Measurements from ENCODE around the gene PYCR2. TPM values are rescaled to one million over a fixed set of nuclear protein-coding genes. Genes with fewer than 3 reads are reported as not detected.

PYCR2 gene
- total RNA-seq, 1 donor from 2014 or later, result 19.5 TPM

GRCh38 chr1:225911191-225912130 is 12.6 kb downstream of the PYCR2 start:
- FAIRE-seq, result no peak
- DNase-seq (ENCODE audit: low read depth), result no peak
- TF ChIP-seq, protein P1, sequence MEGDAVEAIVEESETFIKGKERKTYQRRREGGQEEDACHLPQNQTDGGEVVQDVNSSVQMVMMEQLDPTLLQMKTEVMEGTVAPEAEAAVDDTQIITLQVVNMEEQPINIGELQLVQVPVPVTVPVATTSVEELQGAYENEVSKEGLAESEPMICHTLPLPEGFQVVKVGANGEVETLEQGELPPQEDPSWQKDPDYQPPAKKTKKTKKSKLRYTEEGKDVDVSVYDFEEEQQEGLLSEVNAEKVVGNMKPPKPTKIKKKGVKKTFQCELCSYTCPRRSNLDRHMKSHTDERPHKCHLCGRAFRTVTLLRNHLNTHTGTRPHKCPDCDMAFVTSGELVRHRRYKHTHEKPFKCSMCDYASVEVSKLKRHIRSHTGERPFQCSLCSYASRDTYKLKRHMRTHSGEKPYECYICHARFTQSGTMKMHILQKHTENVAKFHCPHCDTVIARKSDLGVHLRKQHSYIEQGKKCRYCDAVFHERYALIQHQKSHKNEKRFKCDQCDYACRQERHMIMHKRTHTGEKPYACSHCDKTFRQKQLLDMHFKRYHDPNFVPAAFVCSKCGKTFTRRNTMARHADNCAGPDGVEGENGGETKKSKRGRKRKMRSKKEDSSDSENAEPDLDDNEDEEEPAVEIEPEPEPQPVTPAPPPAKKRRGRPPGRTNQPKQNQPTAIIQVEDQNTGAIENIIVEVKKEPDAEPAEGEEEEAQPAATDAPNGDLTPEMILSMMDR (IDR thresholded peaks at IDR 0.05; ENCODE audit: insufficient read depth, low read length, severe bottlenecking), result peak; percentile 91
- Histone ChIP-seq H3K4me3 (ENCODE audit: low read depth, low read length) (no peak overlapping the region), H3K36me3 (ENCODE audit: control insufficient read depth, insufficient read depth, low read length) (no peaks in the 10 kb centered on the region), H3K27me3 (ENCODE audit: control insufficient read depth, insufficient read depth, low read length) (no peaks in the 10 kb centered on the region)

DNA sequence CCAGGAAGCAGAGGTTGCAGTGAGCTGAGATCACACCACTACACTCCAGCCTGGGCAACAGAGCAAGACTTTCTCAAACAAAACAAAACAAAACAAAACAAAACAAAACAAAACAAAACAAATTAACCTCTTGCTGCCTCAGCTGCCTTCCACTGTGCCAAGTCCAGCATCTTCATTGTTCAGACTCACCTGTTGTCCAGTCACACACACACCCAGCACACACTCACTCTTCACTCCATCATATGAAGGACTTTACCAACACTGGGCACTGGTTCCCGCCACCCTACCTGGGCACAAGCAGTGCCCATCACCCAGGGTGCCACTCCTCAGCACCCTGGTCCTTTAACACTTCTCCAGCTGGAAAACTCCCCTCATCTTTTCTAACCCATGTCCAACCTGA is 14.6 kb downstream of the PYCR2 start:
- Histone ChIP-seq H3K36me3 (ENCODE audit: control insufficient read depth, insufficient read depth, low read length) (no peaks in the 10 kb centered on the region), H3K27me3 (ENCODE audit: control insufficient read depth, insufficient read depth, low read length) (peaks cover 3% of the 10 kb centered on the region), H3K4me3 (ENCODE audit: low read depth, low read length) (no peak overlapping the region)
- FAIRE-seq (no peak), DNase-seq (ENCODE audit: low read depth) (no peak)
- TF ChIP-seq, protein P1 (IDR thresholded peaks at IDR 0.05; ENCODE audit: insufficient read depth, low read length, severe bottlenecking), result no peak

DNA sequence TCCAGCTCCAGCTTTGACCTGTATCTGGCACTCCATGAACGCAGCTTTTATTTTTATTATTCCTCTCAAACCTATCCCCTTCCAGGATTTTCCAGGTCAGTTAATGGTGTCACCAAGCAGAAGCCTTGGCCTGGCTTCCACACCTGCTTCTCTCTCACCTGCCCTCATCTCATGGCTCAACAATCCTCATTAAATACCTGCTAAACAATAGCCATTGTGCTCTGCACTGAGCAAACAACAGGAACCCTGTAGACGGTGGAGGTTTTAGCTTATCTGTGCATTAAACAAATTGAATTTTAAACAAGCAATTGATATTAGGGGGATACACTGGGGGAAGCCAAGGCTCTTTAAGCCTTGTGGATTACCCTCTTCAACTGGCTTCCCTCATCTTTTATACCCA is 15.3 kb downstream of the PYCR2 start:
- Histone ChIP-seq H3K4me3 (ENCODE audit: low read depth, low read length) (no peak overlapping the region), H3K27me3 (ENCODE audit: control insufficient read depth, insufficient read depth, low read length) (peaks cover 3% of the 10 kb centered on the region), H3K36me3 (ENCODE audit: control insufficient read depth, insufficient read depth, low read length) (no peaks in the 10 kb centered on the region)
- FAIRE-seq (no peak), DNase-seq (ENCODE audit: low read depth) (no peak)
- TF ChIP-seq, protein P1 (IDR thresholded peaks at IDR 0.05; ENCODE audit: insufficient read depth, low read length, severe bottlenecking), result no peak

- no peak overlapping the region for H3K4me3 ChIP-seq (ENCODE audit: low read depth, low read length)
- no peak for FAIRE-seq
- no peak for DNase-seq (ENCODE audit: low read depth)
Measured at GRCh38 chr1:225908013-225908640, 15.9 kb downstream of the PYCR2 start.

DNA sequence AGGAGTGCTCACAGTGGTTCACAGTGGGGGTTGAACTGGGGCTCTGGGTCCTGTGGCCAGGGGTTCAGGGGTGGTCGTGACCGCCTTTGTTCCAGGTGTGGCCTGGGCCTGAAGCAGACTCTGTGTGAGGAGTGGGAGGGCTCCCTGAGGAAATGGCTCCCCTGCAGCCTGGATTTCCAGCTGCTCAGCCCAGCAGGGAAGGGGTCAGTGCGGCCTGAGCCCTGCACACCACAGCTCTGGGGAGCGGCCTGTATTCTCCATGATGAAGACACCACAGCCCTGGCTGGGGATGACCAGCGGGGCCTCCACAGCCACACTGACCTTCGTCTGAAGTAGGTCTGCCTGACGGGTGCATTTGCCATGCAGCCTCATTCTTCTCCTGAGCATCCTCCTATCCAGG is 16.7 kb downstream of the PYCR2 start:
- DNase-seq (ENCODE audit: low read depth) (no peak), FAIRE-seq (no peak)
- Histone ChIP-seq H3K27me3 (ENCODE audit: control insufficient read depth, insufficient read depth, low read length) (peaks cover 3% of the 10 kb centered on the region), H3K36me3 (ENCODE audit: control insufficient read depth, insufficient read depth, low read length) (no peaks in the 10 kb centered on the region), H3K4me3 (ENCODE audit: low read depth, low read length) (no peak overlapping the region)
- TF ChIP-seq, protein P1 (IDR thresholded peaks at IDR 0.05; ENCODE audit: insufficient read depth, low read length, severe bottlenecking), result no peak

More at GRCh38 chr1:225908013-225908640, 15.9 kb downstream of the PYCR2 start:
- Histone ChIP-seq H3K36me3 (ENCODE audit: control insufficient read depth, insufficient read depth, low read length) (no peaks in the 10 kb centered on the region), H3K27me3 (ENCODE audit: control insufficient read depth, insufficient read depth, low read length) (peaks cover 3% of the 10 kb centered on the region)
- TF ChIP-seq, protein P1 (IDR thresholded peaks at IDR 0.05; ENCODE audit: insufficient read depth, low read length, severe bottlenecking), result no peak
